ENCODE measurements around the gene DCST2.

GRCh38 chr1:154974808-154975408, 58.7 kb downstream of the DCST2 start:
- TF ChIP-seq EP300 (IDR thresholded peaks at IDR 0.05) (no peak), CTCF (IDR thresholded peaks at IDR 0.05) (no peak)
